ENCODE measurements around the gene ABHD5. TPM values are rescaled to one million over a fixed set of nuclear protein-coding genes. Genes with fewer than 3 reads are reported as not detected.

The ABHD5 gene
- total and polyA plus RNA-seq, 2 of the 13 experiments (the other 11 are each of a cell fraction or from before 2014, with no cell fraction given) = 4.5 to 13.3 TPM

GRCh38 chr3:43691120-43691995 lies 620 bp downstream of the ABHD5 start (continued):
- TF ChIP-seq MYNN (CRISPR knock-in tag; IDR thresholded peaks at IDR 0.05; ENCODE audit: low read depth) = no peak
- TF ChIP-seq SPEN (CRISPR knock-in tag; IDR thresholded peaks at IDR 0.05; ENCODE audit: low read depth) = no peak
- no peak for TF ChIP-seq NBN (conservative IDR thresholded peaks at IDR 0.05)
- TF ChIP-seq TFDP1 (CRISPR knock-in tag; IDR thresholded peaks at IDR 0.05; ENCODE audit: borderline replicate concordance) = no peak
- TF ChIP-seq ZBTB38 (CRISPR knock-in tag; IDR thresholded peaks at IDR 0.05) = no peak
- TF ChIP-seq FOXA1 (IDR thresholded peaks at IDR 0.05) = no peak
- TF ChIP-seq FOXA1 (CRISPR knock-in tag; IDR thresholded peaks at IDR 0.05) = no peak
- no peak for TF ChIP-seq ZNF605 (CRISPR knock-in tag; IDR thresholded peaks at IDR 0.05)
- TF ChIP-seq AGO2 (optimal IDR thresholded peaks at IDR 0.05; ENCODE audit: low read depth, low read length) = peak; percentile 61
- TF ChIP-seq ZNF407 (CRISPR knock-in tag; IDR thresholded peaks at IDR 0.05; ENCODE audit: not compliant biosample characterization) = no peak
- no peak for TF ChIP-seq JUND (CRISPR knock-in tag; IDR thresholded peaks at IDR 0.05)
- no peak for TF ChIP-seq ZNF280B (CRISPR knock-in tag; IDR thresholded peaks at IDR 0.05; ENCODE audit: borderline replicate concordance)
- TF ChIP-seq ZSCAN21 (CRISPR knock-in tag; IDR thresholded peaks at IDR 0.05; ENCODE audit: borderline replicate concordance) = no peak
- no peak for TF ChIP-seq RFX3 (CRISPR knock-in tag; IDR thresholded peaks at IDR 0.05)
- no peak for TF ChIP-seq CREB3 (CRISPR knock-in tag; IDR thresholded peaks at IDR 0.05)
- TF ChIP-seq SRSF1 (optimal IDR thresholded peaks at IDR 0.05; ENCODE audit: low read depth, low read length) = no peak
- TF ChIP-seq JDP2 (CRISPR knock-in tag; IDR thresholded peaks at IDR 0.05; ENCODE audit: borderline replicate concordance) = no peak

All from HepG2 (cell line).